ENCODE data around the gene ELL2.
A peak's percentile ranks its signal among the peaks of the same experiment; 100 is the strongest.
"Not testable (repeated sequence)": the region's sequence is repeated elsewhere in the genome, so short reads cannot be mapped to it uniquely, and the experiment has no call there.

The ELL2 gene

GRCh38 chr5:95859661-95860060, 102.0 kb downstream of the ELL2 start:
- DNase-seq (ENCODE audit: low read depth in 2 of 2) = no peak

DNA sequence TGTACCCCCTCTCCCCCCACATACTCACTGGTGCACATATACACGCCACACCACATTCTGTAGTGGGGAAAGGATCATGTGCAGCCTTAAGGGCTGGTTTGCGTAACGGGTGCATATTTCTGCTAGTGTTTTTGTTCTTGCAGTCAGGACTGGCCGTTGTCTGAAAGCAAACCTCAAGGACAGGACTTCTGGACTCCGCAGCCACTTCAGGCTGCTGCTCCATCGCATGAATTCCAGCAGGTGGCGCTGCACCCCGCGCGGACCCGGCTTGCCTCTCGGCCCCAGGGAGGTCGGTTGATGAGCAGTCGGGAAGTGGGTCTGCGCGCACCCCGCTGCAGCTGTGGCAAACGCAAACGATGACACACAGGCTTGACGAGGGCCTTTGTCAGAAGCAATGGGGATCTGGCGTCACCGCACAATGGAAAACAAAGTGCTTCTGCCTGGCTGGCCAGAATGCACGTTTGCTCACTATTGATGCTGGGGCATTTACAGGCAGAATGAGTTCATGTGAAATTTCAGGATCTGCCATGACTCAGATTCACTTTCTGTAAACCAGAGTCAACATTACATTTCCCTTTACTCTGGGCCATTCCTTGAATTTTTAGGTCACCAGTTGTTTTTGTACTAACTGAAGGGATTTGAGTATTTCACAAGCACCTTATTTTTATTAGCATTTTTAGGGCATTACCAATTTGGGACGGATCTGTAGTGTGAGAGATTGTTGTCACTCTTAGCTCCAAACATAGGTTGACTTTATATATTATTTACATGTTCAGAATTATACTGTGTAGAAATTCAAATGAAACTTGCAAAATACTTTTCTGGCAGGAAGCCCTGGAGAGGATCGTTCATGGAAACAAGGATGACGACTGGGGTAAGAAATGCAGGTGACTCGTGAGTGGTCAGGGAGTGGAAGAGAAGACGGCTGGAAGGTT, 102.7 kb downstream of the ELL2 start:
- DNase-seq (ENCODE audit: low read depth in 2 of 2) = peak; percentile 94 to 96

- DNase-seq (ENCODE audit: low read depth in 2 of 2) = no peak
Observed at GRCh38 chr5:95858023-95858461, 103.6 kb downstream of the ELL2 start.

DNA sequence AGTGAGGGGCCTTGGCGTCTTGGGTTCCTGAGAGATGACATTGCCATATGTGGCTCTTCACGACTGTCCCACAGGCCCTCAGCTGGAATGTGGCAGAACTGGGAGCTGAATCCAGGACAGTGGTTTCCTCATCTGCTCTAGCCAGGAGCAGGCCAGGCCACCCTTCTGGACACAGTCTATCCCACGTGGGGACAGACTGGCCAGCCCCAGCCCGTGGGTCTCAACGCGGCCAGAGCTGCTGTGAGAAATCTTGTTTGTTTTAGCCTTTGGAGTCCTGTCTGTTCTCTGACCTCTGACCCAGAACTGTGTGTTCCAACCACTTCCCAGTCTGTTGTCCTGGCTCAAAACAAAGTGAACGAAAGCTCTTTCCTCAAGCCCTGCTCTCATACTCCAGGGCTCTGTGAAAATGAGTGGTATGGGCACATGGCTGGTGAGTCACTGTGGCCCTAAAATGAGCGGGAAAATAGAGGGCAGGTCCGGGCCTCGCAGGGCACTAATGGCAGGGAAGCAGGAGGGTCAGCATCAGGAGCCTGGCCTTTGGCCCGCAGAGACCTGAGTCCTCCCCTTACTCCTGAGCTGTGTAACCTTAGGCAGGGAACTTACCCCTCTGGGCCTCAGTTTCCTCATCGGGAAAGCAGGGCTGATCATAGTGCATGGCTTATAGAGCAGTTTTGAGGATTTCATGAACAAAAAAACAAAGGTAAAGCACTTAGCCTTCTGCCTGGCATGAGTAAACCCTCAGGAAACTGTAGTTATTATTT, 104.3 kb downstream of the ELL2 start:
- DNase-seq (ENCODE audit: low read depth in 2 of 2) = no peak

- no peak for DNase-seq (ENCODE audit: low read depth in 2 of 2)
Observed at GRCh38 chr5:95856501-95856981, 105.1 kb downstream of the ELL2 start.

- no peak for DNase-seq (ENCODE audit: low read depth in 2 of 2)
Observed at GRCh38 chr5:95853490-95853889, 108.2 kb downstream of the ELL2 start.

GRCh38 chr5:95852567-95852966, 109.1 kb downstream of the ELL2 start:
- DNase-seq (ENCODE audit: low read depth in 2 of 2) = no peak

DNA sequence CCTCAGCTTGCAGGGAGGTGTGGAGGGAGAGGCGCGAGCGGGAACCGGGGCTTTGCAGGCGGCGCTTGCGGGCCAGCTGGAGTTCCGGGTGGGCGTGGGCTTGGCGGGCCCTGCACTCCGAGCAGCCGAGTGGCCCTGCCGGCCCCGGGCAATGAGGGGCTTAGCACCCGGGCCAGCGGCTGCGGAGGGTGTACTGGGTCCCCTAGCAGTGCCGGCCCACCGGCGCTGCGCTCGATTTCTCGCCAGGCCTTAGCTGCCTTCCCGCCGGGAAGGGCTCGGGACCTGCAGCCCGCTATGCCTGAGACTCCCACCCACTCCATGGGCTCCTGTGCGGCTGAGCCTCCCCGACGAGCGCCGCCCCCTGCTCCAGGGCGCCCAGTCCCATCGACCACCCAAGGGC, 110.5 kb downstream of the ELL2 start:
- not testable (repeated sequence) for DNase-seq (ENCODE audit: low read depth in 2 of 2)

- DNase-seq (ENCODE audit: low read depth in 2 of 2) = no peak
Observed at GRCh38 chr5:95850391-95850894, 111.2 kb downstream of the ELL2 start.

DNA sequence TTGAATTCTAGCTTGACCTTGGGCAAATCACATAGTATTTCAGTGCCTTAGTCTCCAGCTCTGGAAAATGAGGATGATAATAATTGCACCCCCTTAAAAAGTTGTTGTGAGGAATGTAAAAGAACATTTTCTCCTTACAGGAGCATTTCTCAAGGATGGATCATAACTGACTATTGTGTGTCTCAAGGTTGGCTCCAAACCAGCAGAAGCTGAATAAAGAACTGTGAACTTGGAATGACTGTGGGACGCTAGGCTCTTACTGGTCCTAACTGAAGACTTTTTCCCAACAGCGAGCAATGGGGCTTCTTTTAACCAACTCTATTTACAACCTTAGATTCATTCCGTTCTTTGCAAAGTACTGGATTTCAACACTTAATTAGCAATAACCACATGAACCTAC, 113.0 kb downstream of the ELL2 start:
- DNase-seq (ENCODE audit: low read depth in 2 of 2) = no peak

GRCh38 chr5:95847261-95847592, 114.4 kb downstream of the ELL2 start:
- DNase-seq (ENCODE audit: low read depth in 2 of 2) = no peak

DNA sequence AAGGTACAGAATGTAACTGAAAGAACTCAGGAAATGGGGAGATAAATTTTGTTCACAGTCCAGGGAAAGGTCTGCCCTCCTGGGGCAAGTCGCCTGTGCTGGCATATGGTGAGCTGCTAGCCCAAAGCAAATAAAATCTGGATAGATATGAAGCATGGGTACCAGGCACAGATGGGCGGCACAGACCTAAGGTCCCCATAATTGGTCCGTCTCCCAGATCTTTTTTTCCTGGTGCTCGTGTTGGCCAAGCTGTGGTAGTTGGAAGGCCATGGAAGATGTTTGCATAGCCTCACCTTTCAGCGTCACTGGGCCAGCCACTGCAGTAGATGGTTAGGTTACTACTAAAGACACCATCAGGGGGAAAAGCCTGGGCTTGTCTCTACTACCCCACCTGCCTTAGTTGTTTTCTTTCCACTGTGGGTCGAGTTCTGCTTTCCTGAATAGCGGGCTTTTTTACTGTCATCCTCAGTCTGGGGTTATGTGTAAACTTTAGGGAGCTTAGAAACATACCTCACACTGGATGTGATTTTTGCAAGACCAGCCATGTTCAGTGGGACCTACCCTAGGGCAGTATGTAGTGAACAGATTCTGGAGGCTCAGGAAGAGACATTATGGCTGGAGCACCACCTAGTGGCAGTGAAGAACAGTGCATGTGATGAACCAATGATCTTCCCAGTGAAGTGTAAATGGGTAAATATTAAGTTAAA, 114.9 kb downstream of the ELL2 start:
- DNase-seq (ENCODE audit: low read depth in 2 of 2) = peak in 1 of 2 donors; percentile 59

GRCh38 chr5:95845391-95845790, 116.3 kb downstream of the ELL2 start:
- no peak for DNase-seq (ENCODE audit: low read depth in 2 of 2)

DNA sequence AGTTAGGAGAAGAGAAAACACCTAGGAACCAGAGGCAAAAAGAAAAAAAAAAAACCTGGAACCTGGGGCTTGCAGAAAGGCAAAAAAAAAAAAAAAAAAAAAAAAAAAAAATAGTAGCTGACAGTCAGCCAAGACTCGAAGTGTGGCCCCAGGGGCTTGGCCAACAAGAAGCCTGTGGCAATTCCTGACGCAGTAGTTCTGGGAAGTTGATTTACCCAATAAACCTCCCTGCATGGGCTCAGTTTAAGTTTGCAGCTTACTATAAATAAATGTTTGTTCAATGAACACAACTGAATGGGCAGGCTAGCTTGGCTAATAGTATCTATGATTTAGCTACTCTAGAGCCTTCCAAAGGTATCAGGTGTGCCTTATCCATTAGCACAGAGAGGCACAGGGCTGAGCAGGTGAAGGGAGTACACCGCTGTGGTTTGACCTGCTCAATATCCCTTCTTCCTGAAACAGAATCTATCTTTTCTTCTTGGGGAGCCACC, 117.9 kb downstream of the ELL2 start:
- DNase-seq (ENCODE audit: low read depth in 2 of 2) = no peak

- DNase-seq (ENCODE audit: low read depth in 2 of 2) = peak; percentile 35 to 56
Observed at GRCh38 chr5:95842854-95843544, 118.7 kb downstream of the ELL2 start.

DNA sequence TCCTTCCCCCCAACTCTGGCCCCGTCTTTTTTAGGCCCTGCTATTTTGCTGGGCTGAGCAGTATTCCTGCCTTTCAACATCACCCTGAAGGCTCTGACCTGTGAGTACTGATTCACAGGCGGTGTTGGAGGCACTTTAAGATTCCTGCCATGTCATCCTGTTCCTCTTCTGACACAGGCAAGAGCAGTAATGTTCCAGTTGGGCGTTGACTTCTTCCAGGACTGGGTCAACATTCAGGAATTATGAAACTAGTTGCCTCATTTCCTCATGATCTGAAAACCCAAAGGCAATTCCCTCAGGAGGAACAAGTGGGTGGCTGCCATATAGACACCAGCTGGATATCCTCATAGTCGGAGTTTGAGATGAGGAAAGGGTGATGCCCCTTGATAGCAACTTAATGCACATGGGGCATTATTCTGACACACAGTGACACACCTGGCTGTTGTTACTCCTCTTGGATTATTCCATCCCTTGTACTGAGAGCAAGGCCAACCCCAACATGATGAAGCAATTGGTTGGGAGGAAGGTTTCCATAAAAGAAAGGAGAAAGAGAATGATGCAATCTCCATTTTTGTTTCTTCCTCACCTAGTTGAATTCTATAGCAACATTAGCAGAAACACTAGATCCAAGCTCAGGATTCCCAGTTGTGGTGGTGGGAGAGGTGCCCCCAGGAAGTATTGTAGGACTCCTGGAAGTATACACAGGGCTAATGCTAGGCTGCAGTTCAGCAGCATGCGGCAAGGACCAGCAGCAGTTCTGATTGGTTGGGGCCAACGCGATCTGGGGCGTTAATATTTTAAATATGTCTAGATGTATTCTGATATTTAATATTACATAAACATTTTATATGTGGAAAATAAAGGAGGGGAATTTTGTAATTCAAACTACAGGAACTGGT, 119.5 kb downstream of the ELL2 start:
- DNase-seq (ENCODE audit: low read depth in 2 of 2) = no peak

DNA sequence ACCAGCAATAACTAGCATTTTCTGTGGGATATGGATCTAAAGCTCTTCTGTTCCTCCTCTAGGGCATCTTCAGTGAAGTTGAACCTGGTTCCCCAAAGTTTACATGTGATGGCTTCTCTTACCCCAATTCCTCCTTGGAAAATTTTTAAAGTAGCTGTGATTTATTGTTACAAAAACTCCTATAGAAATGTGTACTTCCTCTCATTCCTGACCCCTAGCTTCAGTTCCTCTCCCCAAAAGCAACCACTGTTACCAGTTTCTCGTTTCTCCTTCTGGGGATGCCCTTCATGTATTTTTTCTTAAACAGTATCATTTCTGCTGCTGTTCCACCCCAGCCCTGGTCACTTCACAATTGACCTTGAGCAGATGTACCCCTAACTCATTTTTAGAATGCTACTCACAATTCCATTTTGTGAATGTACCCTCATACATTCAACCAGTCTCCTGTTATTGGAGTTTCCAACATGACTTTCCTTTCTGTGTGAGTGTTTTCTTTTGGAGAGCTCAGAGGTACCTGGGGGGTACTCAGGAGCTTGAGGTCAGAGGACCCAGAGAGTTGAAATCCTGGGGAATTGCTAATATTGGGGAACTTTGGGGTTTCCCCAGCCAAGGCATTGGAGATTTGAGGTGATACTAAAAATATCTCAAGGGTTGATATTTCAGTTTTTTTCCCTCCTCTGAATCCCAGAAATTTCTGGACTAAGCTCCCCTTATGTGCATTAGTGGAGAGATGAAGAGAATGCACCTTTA, 120.5 kb downstream of the ELL2 start:
- DNase-seq (ENCODE audit: low read depth in 2 of 2) = no peak

DNA sequence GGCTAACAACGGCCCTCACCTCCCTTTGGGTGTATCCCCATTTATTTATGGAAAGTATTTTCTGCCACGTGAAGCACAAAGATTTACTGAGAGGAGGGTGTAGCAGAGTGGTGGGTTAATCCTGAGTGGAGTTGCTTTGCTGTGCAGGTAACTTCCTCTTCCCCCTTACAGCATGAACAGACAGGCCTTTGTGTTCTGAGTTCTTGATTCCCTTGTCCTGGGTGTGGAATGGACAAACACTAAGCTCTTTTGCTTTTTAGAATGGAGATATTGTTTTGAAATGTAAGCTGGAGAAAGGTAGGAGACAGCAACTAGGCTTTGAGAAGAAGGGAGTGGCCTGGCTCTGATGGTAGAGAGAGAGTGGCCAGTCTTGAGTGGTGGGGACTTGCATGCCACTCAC, 122.0 kb downstream of the ELL2 start:
- no peak for DNase-seq (ENCODE audit: low read depth in 2 of 2)

DNA sequence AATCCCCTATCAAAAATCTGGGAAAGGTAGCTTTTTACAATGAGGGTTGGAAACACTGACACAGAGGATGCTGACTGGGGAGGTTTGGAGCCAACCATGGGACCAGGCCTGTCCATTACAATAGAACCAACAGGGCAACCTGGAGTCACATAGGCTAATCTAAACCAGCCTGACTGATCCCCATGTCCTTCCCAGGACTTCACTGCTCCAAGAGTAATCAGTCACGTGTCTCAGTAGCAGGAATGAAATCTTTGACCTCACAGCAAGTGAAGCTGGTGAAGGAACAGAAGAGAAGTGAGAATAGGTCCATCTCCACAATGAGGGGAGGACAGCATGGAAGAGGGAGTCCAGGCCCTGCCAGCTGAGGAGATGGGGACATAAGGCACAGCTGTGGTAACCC, 123.1 kb downstream of the ELL2 start:
- no peak for DNase-seq (ENCODE audit: low read depth in 2 of 2)
